Measurements from ENCODE around the gene RNF223. TPM values are rescaled to one million over a fixed set of nuclear protein-coding genes. Genes with fewer than 3 reads are reported as not detected.

RNF223 gene
- total RNA-seq, 1 experiment from 2014 or later = 147 TPM

GRCh38 chr1:1040004-1040991 lies 33.8 kb downstream of the RNF223 start:
- H3K9me2 ChIP-seq (replicated peaks; ENCODE audit: low read length) = no peaks in the 10 kb centered on the region
- ChIA-PET CTCF (interaction anchor here (0.5 kb wide), 1 partner anchor 24 kb away, joined by 4 read pairs; no protein-coding TSS in a partner anchor), POLR2A (ENCODE audit: unreplicated experiment) (interaction anchor here (0.7 kb wide), 1 partner anchor 26 kb away, joined by 6 read pairs; no protein-coding TSS in a partner anchor)
- H2AFZ ChIP-seq (ENCODE audit: low read length) = no peak overlapping the region
- TF ChIP-seq EZH2 (IDR thresholded peaks at IDR 0.05; ENCODE audit: low read length, unreplicated experiment) = no peak
- no peak; the same call in 1 of the 2 replicates for TF ChIP-seq EZH2phosphoT487 (IDR thresholded peaks at IDR 0.05; ENCODE audit: borderline replicate concordance, low read length)
- 0 out of 2 replicates have a peak, but pooled peaks have one; percentile 14 for TF ChIP-seq CTCF (conservative IDR thresholded peaks at IDR 0.05; ENCODE audit: low read depth, low read length)
- peak overlapping the region; percentile 27; the same call in 1 of the 2 replicates for H3K4me3 ChIP-seq (ENCODE audit: low read length)
- peak overlapping the region; percentile 69 for H3K4me2 ChIP-seq (ENCODE audit: low read length)
- no peaks in the 10 kb centered on the region for H3K27me3 ChIP-seq (ENCODE audit: low read length)
- H3K4me1 ChIP-seq (ENCODE audit: insufficient read depth, low read length) = peaks cover 11% of the 10 kb centered on the region
- DNase-seq (peak; percentile 95), ATAC-seq (peak; percentile 90)
- H3K9ac ChIP-seq (ENCODE audit: low read length) = no peak overlapping the region
- intact Hi-C loops (cut with micrococcal nuclease) = no loop called here
- no TSS peak for BruUV-seq (replicated peaks)
- H3F3A ChIP-seq (ENCODE audit: low read length, unreplicated experiment) = no peaks in the 10 kb centered on the region
- H3K9me3 ChIP-seq (ENCODE audit: low read length) = no peaks in the 10 kb centered on the region
- no peak overlapping the region for H3K27ac ChIP-seq (ENCODE audit: low read length)
- peaks cover 58% of the 10 kb centered on the region for H3K36me3 ChIP-seq (ENCODE audit: low read depth, low read length)
- peaks cover 68% of the 10 kb centered on the region for H4K20me1 ChIP-seq (ENCODE audit: low read length)
- peaks cover 58% of the 10 kb centered on the region for H3K79me2 ChIP-seq (ENCODE audit: low read length)

- CTCF ChIA-PET = interaction anchor here (0.6 kb wide), 2 partner anchors 23 to 26 kb away, joined by 3 to 4 read pairs; no protein-coding TSS in a partner anchor
- peaks cover 71% of the 10 kb centered on the region for H4K20me1 ChIP-seq (ENCODE audit: low read length)
Measured at GRCh38 chr1:1039145-1039910, 34.8 kb downstream of the RNF223 start.

More at GRCh38 chr1:1039145-1039910, 34.8 kb downstream of the RNF223 start:
- intact Hi-C loops (cut with micrococcal nuclease) = no loop called here
- ATAC-seq = no peak
- no peak overlapping the region for H2AFZ ChIP-seq (ENCODE audit: low read length)
- no peaks in the 10 kb centered on the region for H3F3A ChIP-seq (ENCODE audit: low read length, unreplicated experiment)
- H3K4me1 ChIP-seq (ENCODE audit: insufficient read depth, low read length) = peaks cover 11% of the 10 kb centered on the region
- H3K9me2 ChIP-seq (replicated peaks; ENCODE audit: low read length) = no peaks in the 10 kb centered on the region
- POLR2A ChIA-PET (ENCODE audit: unreplicated experiment) = no interaction called here
- no peak overlapping the region for H3K4me2 ChIP-seq (ENCODE audit: low read length)
- H3K27ac ChIP-seq (ENCODE audit: low read length) = no peak overlapping the region
- peaks cover 59% of the 10 kb centered on the region for H3K36me3 ChIP-seq (ENCODE audit: low read depth, low read length)
- no peaks in the 10 kb centered on the region for H3K9me3 ChIP-seq (ENCODE audit: low read length)
- DNase-seq = no peak
- H3K4me3 ChIP-seq (ENCODE audit: low read length) = no peak overlapping the region
- no peak overlapping the region for H3K9ac ChIP-seq (ENCODE audit: low read length)
- H3K27me3 ChIP-seq (ENCODE audit: low read length) = no peaks in the 10 kb centered on the region
- TF ChIP-seq EZH2 (IDR thresholded peaks at IDR 0.05; ENCODE audit: low read length, unreplicated experiment) = no peak
- no peak for TF ChIP-seq EZH2phosphoT487 (IDR thresholded peaks at IDR 0.05; ENCODE audit: borderline replicate concordance, low read length)
- no peak for TF ChIP-seq CTCF (conservative IDR thresholded peaks at IDR 0.05; ENCODE audit: low read depth, low read length)
- BruUV-seq (replicated peaks) = no TSS peak
- H3K79me2 ChIP-seq (ENCODE audit: low read length) = peaks cover 66% of the 10 kb centered on the region
